ENCODE results near the gene DOCK11.

DNA sequence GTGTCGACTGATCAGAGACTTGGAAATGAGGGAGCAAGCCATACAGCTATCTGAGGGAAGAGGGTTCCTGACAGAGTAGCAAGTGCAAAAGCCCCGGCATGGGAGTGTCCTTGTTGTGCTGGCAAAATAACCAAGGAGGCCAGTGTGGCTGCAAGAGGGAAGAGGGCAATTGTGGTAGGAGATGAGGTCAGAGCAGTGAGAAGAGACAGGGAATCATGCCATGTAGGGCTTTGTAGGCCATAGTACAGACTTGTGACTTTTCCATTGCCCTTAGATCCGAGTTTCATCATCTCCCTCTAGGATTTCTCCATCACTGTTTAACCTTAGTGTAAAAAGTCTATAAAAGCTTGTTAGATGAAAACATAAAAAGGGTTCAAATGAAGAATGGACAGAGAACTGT lies 76.2 kb downstream of the DOCK11 start:
- TF ChIP-seq, protein P1, sequence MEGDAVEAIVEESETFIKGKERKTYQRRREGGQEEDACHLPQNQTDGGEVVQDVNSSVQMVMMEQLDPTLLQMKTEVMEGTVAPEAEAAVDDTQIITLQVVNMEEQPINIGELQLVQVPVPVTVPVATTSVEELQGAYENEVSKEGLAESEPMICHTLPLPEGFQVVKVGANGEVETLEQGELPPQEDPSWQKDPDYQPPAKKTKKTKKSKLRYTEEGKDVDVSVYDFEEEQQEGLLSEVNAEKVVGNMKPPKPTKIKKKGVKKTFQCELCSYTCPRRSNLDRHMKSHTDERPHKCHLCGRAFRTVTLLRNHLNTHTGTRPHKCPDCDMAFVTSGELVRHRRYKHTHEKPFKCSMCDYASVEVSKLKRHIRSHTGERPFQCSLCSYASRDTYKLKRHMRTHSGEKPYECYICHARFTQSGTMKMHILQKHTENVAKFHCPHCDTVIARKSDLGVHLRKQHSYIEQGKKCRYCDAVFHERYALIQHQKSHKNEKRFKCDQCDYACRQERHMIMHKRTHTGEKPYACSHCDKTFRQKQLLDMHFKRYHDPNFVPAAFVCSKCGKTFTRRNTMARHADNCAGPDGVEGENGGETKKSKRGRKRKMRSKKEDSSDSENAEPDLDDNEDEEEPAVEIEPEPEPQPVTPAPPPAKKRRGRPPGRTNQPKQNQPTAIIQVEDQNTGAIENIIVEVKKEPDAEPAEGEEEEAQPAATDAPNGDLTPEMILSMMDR (IDR thresholded peaks at IDR 0.05) = no peak
- TF ChIP-seq EZH2 (IDR thresholded peaks at IDR 0.05; ENCODE audit: borderline replicate concordance, insufficient read depth, low read depth, low read length, poor library complexity, severe bottlenecking) = no peak
